H1 (cell line): ENCODE measurements around the gene MACF1. TPM values are rescaled to one million over a fixed set of nuclear protein-coding genes. Genes with fewer than 3 reads are reported as not detected.

Experiments
- CTCF ChIA-PET: fragments of 300-600 bp; sonication (Branson Sonifier 250); formaldehyde crosslinking; loops from one replicate; lab custom pipeline; 2021; ENCODE audit not compliant: partially characterized antibody; lab: Charles Lee
- POLR2A ChIA-PET: fragments of 300-600 bp; sonication (Branson Sonifier 250); formaldehyde crosslinking; loops from one replicate; lab custom pipeline; 2021; ENCODE audit warnings: inconsistent platforms; ENCODE audit not compliant: partially characterized antibody; lab: Charles Lee
- DNase-seq, 2 experiments: peaks; one replicate each; pipeline versions ENCODE4 v3.0.0 to v3.0.0-alpha.2; 2010 to 2022; ENCODE audit warnings: low spot score in 2 of 2, low read depth in 1 of 2, mixed read lengths in 1 of 2
- FAIRE-seq: peaks from 2 replicates; lab custom pipeline; 2011; peaks lifted over from hg19 to GRCh38; lab: Jason Lieb, UNC
- H2AFZ ChIP-seq: 2 replicates; pipeline ENCODE4 v1.8.1; 2012; ENCODE audit warnings: low read length, inconsistent platforms
- H2AK5ac ChIP-seq: 2 replicates; pipeline ENCODE4 v1.6.1; 2013; ENCODE audit warnings: low read depth, low read length
- H2BK120ac ChIP-seq: replicated peaks from 2 replicates; pipeline ENCODE3; 2013; ENCODE audit warnings: low read depth, low read length, inconsistent platforms
- H2BK12ac ChIP-seq: 2 replicates; pipeline ENCODE4 v1.6.1; 2013; ENCODE audit warnings: low read depth, low read length
- H2BK15ac ChIP-seq: 2 replicates; pipeline ENCODE4 v1.6.1; 2013; ENCODE audit warnings: low read length
- H2BK20ac ChIP-seq: 2 replicates; pipeline ENCODE4 v1.6.1; 2013; ENCODE audit warnings: low read length
- H2BK5ac ChIP-seq: 2 replicates; pipeline ENCODE4 v1.6.1; 2013; ENCODE audit warnings: low read depth, low read length
- H3K14ac ChIP-seq: 2 replicates; pipeline ENCODE4 v1.6.1; 2013; ENCODE audit warnings: inconsistent platforms; ENCODE audit not compliant: insufficient read length
- H3K18ac ChIP-seq: 2 replicates; pipeline ENCODE4 v1.6.1; 2013; ENCODE audit warnings: low read length; ENCODE audit errors: extremely low read depth
- H3K23ac ChIP-seq: 2 replicates; pipeline ENCODE4 v1.6.1; 2013; ENCODE audit warnings: inconsistent platforms; ENCODE audit not compliant: insufficient read length
- H3K23me2 ChIP-seq: 2 replicates; pipeline ENCODE4 v1.6.1; 2013; ENCODE audit warnings: low read depth, low read length
- H3K27ac ChIP-seq: 2 replicates; pipeline ENCODE4 v1.6.1; 2011; ENCODE audit warnings: low read depth, low read length, inconsistent platforms
- H3K27me3 ChIP-seq, 4 experiments: replicated peaks in 1 of 4; 1 replicate in 1 of 4; 2 replicates in 3 of 4; pipeline versions ENCODE4 v1.6.1 to v1.8.1; 2011 to 2013; ENCODE audit warnings: low read length in 3 of 4, mild to moderate bottlenecking in 3 of 4, inconsistent platforms in 2 of 4, mixed read lengths in 2 of 4, moderate library complexity in 1 of 4; ENCODE audit not compliant: control insufficient read depth in 3 of 4, insufficient read depth in 3 of 4; ENCODE audit errors: extremely low read depth in 1 of 4
- H3K36me3 ChIP-seq, 4 experiments: 2 replicates each; pipeline versions ENCODE4 v1.6.1 to v1.8.1; 2011 to 2013; ENCODE audit warnings: mild to moderate bottlenecking in 4 of 4, low read length in 3 of 4, moderate library complexity in 2 of 4, control low read depth in 1 of 4, inconsistent platforms in 1 of 4; ENCODE audit not compliant: insufficient read depth in 4 of 4, control insufficient read depth in 2 of 4
- H3K4ac ChIP-seq: replicated peaks from 2 replicates; pipeline ENCODE3; 2013; ENCODE audit warnings: low read length, low read depth, mixed read lengths, inconsistent platforms; ENCODE audit not compliant: insufficient read length
- H3K4me1 ChIP-seq, 4 experiments: replicated peaks in 1 of 4; 1 replicate in 1 of 4; 2 replicates in 3 of 4; pipeline versions ENCODE4 v1.6.1 to v1.8.1; 2011 to 2013; ENCODE audit warnings: low read length in 3 of 4, inconsistent platforms in 2 of 4, mixed read lengths in 1 of 4; ENCODE audit not compliant: insufficient read depth in 4 of 4, control insufficient read depth in 3 of 4
- H3K4me2 ChIP-seq, 2 experiments: 2 replicates each; pipeline versions ENCODE4 v1.6.1 to v1.8.1; 2011 to 2013; ENCODE audit warnings: low read depth in 2 of 2, low read length in 2 of 2, control low read depth in 1 of 2, inconsistent platforms in 1 of 2, mild to moderate bottlenecking in 1 of 2; ENCODE audit not compliant: insufficient read depth in 1 of 2
- H3K4me3 ChIP-seq, 4 experiments: fragments of 200-600, 300-600 bp in 1 of 4; sonication (generic), shearing (Covaris generic), sonication (Bioruptor Twin) in 1 of 4; 2 replicates each; pipeline versions ENCODE4 v1.5.1 to v1.8.1; 2011 to 2016; ENCODE audit warnings: low read length in 4 of 4, low read depth in 3 of 4, control low read depth in 2 of 4, inconsistent platforms in 2 of 4, mild to moderate bottlenecking in 2 of 4, mixed read lengths in 1 of 4, moderate library complexity in 1 of 4; ENCODE audit not compliant: insufficient read depth in 2 of 4; ENCODE audit errors: extremely low read depth in 1 of 4
- H3K56ac ChIP-seq: replicated peaks from 2 replicates; pipeline ENCODE3; 2013; ENCODE audit warnings: low read depth, mild to moderate bottlenecking, mixed read lengths, low read length, inconsistent platforms; ENCODE audit not compliant: insufficient read length
- H3K79me1 ChIP-seq: 2 replicates; pipeline ENCODE4 v1.6.1; 2013; ENCODE audit warnings: low read depth, low read length, control low read depth
- H3K79me2 ChIP-seq, 2 experiments: 2 replicates each; pipeline versions ENCODE4 v1.6.1 to v1.8.1; 2012 to 2013; ENCODE audit warnings: low read length in 2 of 2, mild to moderate bottlenecking in 2 of 2, inconsistent platforms in 1 of 2; ENCODE audit not compliant: insufficient read depth in 2 of 2, control insufficient read depth in 1 of 2
- H3K9ac ChIP-seq, 4 experiments: replicated peaks in 1 of 4; 1 replicate in 1 of 4; 2 replicates in 3 of 4; pipeline versions ENCODE4 v1.6.1 to v1.8.1; 2011 to 2013; ENCODE audit warnings: low read depth in 3 of 4, low read length in 3 of 4, control low read depth in 2 of 4, mild to moderate bottlenecking in 2 of 4, moderate library complexity in 2 of 4, inconsistent platforms in 1 of 4; ENCODE audit errors: extremely low read depth in 1 of 4
- H3K9me3 ChIP-seq, 2 experiments: 2 replicates each; pipeline versions ENCODE4 v1.6.1 to v1.8.1; 2012 to 2013; ENCODE audit warnings: mild to moderate bottlenecking in 2 of 2, moderate library complexity in 2 of 2, control low read depth in 1 of 2, inconsistent platforms in 1 of 2, low read depth in 1 of 2, low read length in 1 of 2, mixed read lengths in 1 of 2; ENCODE audit not compliant: insufficient read depth in 2 of 2
- H4K20me1 ChIP-seq, 2 experiments: replicated peaks in 1 of 2; 2 replicates each; pipeline versions ENCODE3 to v1.8.1; 2011 to 2013; ENCODE audit warnings: inconsistent platforms in 2 of 2, low read length in 2 of 2, mild to moderate bottlenecking in 1 of 2; ENCODE audit not compliant: insufficient read depth in 2 of 2, control insufficient read depth in 1 of 2
- H4K5ac ChIP-seq: 2 replicates; pipeline ENCODE4 v1.6.1; 2013; ENCODE audit warnings: low read length, low read depth, mixed read lengths, inconsistent platforms; ENCODE audit not compliant: insufficient read length
- H4K8ac ChIP-seq: 2 replicates; pipeline ENCODE4 v1.8.0; 2013; ENCODE audit warnings: mild to moderate bottlenecking, moderate library complexity, low read length, inconsistent platforms; ENCODE audit not compliant: insufficient read depth; ENCODE audit errors: extremely low read depth
- H4K91ac ChIP-seq: replicated peaks from 2 replicates; pipeline ENCODE3; 2013; ENCODE audit warnings: low read length, mixed read lengths, inconsistent platforms; ENCODE audit not compliant: insufficient read length
- ASH2L ChIP-seq: fragments of 200-600, 300-600 bp; sonication (generic); IDR thresholded peaks from one replicate; pipeline ENCODE4 v1.7.1; 2017; ENCODE audit warnings: low read length
- EGR1 ChIP-seq: IDR thresholded peaks from 2 replicates; pipeline ENCODE4 v1.6.1; 2011; ENCODE audit warnings: low read depth, low read length, borderline replicate concordance
- JUN ChIP-seq: IDR thresholded peaks from 2 replicates; pipeline ENCODE4 v1.6.1; 2011; ENCODE audit warnings: low read depth, mild to moderate bottlenecking, improper control_type of control experiment, low read length
- JUND ChIP-seq: IDR thresholded peaks from 2 replicates; pipeline ENCODE4 v1.6.1; 2011; ENCODE audit warnings: mild to moderate bottlenecking, improper control_type of control experiment, low read length
- POLR2A ChIP-seq, 2 experiments: IDR thresholded peaks; 1 replicate in 1 of 2; 2 replicates in 1 of 2; pipeline ENCODE4 v1.6.1; 2011; ENCODE audit warnings: low read depth in 2 of 2, low read length in 2 of 2, mild to moderate bottlenecking in 2 of 2; ENCODE audit errors: control extremely low read depth in 1 of 2
- RBBP5 ChIP-seq: IDR thresholded peaks from 2 replicates; pipeline ENCODE4 v1.7.1; 2012; ENCODE audit warnings: low read depth, mild to moderate bottlenecking, inconsistent platforms, low read length, moderate library complexity, borderline replicate concordance
- SAP30 ChIP-seq: fragments of 300-600 bp; sonication (generic); IDR thresholded peaks from 2 replicates; pipeline ENCODE4 v1.7.1; 2012; ENCODE audit warnings: low read length, moderate library complexity, mild to moderate bottlenecking, inconsistent platforms; ENCODE audit not compliant: insufficient read depth, insufficient replicate concordance
- SUZ12 ChIP-seq: fragments of 200-600 bp; sonication (generic); IDR thresholded peaks from 2 replicates; pipeline ENCODE4 v1.6.1; 2012; ENCODE audit warnings: mild to moderate bottlenecking, inconsistent platforms, low read length, moderate library complexity, mixed read lengths
- WGBS, 2 experiments: shearing (Covaris generic) in 1 of 2; methylation state at CpG; one replicate each; pipeline versions ENCODE4 v1.1.6 to v1.1.7; 2013 to 2015; ENCODE audit warnings: low lambda C conversion rate in 2 of 2, mixed read lengths in 2 of 2, inconsistent platforms in 1 of 2, low coverage in 1 of 2, missing lambda C conversion rate in 1 of 2; ENCODE audit not compliant: insufficient replicate concordance in 2 of 2, insufficient coverage in 1 of 2, insufficient read length in 1 of 2; ENCODE audit errors: extremely low coverage in 1 of 2, missing lambda C conversion rate in 1 of 2; 5-methylcytosine and 5-hydroxymethylcytosine counted together
- polyA plus RNA-seq, 7 experiments: library from polyadenylated mRNA; depleted of rRNA in 3 of 7; stranded (reverse) in 5 of 7; unstranded in 2 of 7; fragments of >200 nt in 5 of 7; fragments of 200-250 nt in 2 of 7; gene quantifications; 1 replicate in 5 of 7; 2 replicates in 1 of 7; 4 replicates in 1 of 7; pipeline versions ENCODE4 v1.2.1 to v1.2.3, GENCODE V29; 2011 to 2013; ENCODE audit warnings: missing spikeins in 2 of 7, mixed read lengths in 2 of 7
- total RNA-seq: library from RNA; stranded (reverse); fragmentation: NEBNext Ultra II Directional; extraction: Animal tissue kit (Norgen Biotek cat#: 25700); gene quantifications from 2 replicates; pipeline ENCODE4 v1.2.1, GENCODE V29; 2021

Gene MACF1
- total and polyA plus RNA-seq, 2 of the 8 experiments (the other 6 are each of a cell fraction or from before 2014, with no cell fraction given): 59.8 to 285 TPM

GRCh38 chr1:39269349-39269748 lies 64.9 kb downstream of the MACF1 start:
- H4K20me1 ChIP-seq: peaks cover 0 to 6% of the 10 kb centered on the region in 2 experiments
- peaks cover 10% of the 10 kb centered on the region; the same call in 1 of the 2 replicates for H3K79me1 ChIP-seq
- no peaks in the 10 kb centered on the region for H3K27me3 ChIP-seq
- H3K4ac ChIP-seq: no peak overlapping the region
- H4K5ac ChIP-seq: no peak overlapping the region
- 81% methylated on average over 2 of the region's 2 CpGs; no CpG with 5 or more reads in 1 of the 2 experiments for WGBS, 2 experiments
- POLR2A ChIA-PET: interaction anchor here (0.9 to 2.2 kb wide), 6 partner anchors 10 to 162 kb away, joined by 3 to 14 read pairs (median 4); no protein-coding TSS in a partner anchor
- H3K23ac ChIP-seq: no peak overlapping the region
- H2AK5ac ChIP-seq: no peak overlapping the region; the same call in 1 of the 2 replicates
- no peak overlapping the region for H2BK20ac ChIP-seq
- FAIRE-seq: no peak
- H3K23me2 ChIP-seq: no peaks in the 10 kb centered on the region; the same call in 1 of the 2 replicates
- peak overlapping the region; percentile 66 to 96 for H3K4me2 ChIP-seq
- peak overlapping the region; percentile 8; the same call in 1 of the 2 replicates for H3K27ac ChIP-seq
- peaks cover 9 to 71% of the 10 kb centered on the region in 2 experiments; a peak in 3 of 4 replicates for H3K79me2 ChIP-seq
- no peaks in the 10 kb centered on the region for H3K36me3 ChIP-seq
- no peak overlapping the region for H2BK120ac ChIP-seq
- TF ChIP-seq SUZ12 (no peak), SAP30 (no peak), EGR1 (no peak), POLR2A (IDR thresholded peaks at IDR 0.05; ENCODE audit: control extremely low read depth in 1 of 2, low read depth in 2 of 2, low read length in 2 of 2) (peak in 1 of 2 experiments; percentile 2; a peak in 2 of 3 replicates), JUND (no peak), JUN (no peak), ASH2L (no peak), RBBP5 (no peak)
- TF ChIP-seq, all 59 proteins: peak for 1
- Histone ChIP-seq H3K56ac (no peak overlapping the region), H4K91ac (no peak overlapping the region), H2BK15ac (0 out of 2 replicates have a peak overlapping the region, but pooled peaks have one; percentile 16), H4K8ac (no peak overlapping the region), H3K18ac (no peak overlapping the region), H3K4me3 (peak overlapping the region in 1 of 4 experiments; percentile 49; a peak in 3 of 8 replicates), H2BK5ac (peak overlapping the region; percentile 79; the same call in 1 of the 2 replicates), H2AFZ (no peak overlapping the region), H2BK12ac (peak overlapping the region; percentile 5; the same call in 1 of the 2 replicates), H3K9me3 (no peaks in the 10 kb centered on the region), H3K4me1 (peaks cover 10 to 21% (median 18%) of the 10 kb centered on the region in 4 experiments; a peak in 6 of 7 replicates), H3K14ac (no peak overlapping the region), H3K9ac (peak overlapping the region in 1 of 4 experiments; percentile 8; a peak in 1 of 7 replicates)
- CTCF ChIA-PET: interaction anchor here (0.9 to 5.2 kb wide), 6 partner anchors 10 to 177 kb away, joined by 3 to 19 read pairs (median 4); no protein-coding TSS in a partner anchor
- DNase-seq: no peak
